Femur (tissue), 1 donor: ENCODE measurements around the gene SPOCK1.
"Not testable (repeated sequence)": the region's sequence is repeated elsewhere in the genome, so short reads cannot be mapped to it uniquely, and the experiment has no call there.

Source experiments
- DNase-seq: peaks from one replicate; pipeline ENCODE4 v3.0.0-alpha.2; 2017

Gene SPOCK1

DNA sequence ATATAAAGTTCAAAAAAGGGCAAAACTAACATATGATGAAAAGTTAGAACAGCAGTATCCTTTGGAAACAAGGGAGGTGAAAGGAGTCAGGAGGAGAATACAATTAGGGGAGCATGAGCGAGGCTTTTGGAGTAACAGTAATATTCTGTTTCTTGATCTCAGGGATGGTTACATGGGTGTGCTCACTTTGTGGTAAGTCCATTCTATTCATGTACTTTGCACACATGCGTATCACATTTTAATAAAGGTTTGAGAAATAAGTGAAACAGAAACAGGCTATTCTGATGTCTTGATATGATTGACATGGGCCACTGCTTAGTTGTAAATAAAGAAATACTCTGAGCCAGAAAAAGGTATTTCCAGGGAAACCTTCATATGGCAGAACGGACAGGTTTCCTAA lies 208.8 kb downstream of the SPOCK1 start:
- no peak for DNase-seq

DNA sequence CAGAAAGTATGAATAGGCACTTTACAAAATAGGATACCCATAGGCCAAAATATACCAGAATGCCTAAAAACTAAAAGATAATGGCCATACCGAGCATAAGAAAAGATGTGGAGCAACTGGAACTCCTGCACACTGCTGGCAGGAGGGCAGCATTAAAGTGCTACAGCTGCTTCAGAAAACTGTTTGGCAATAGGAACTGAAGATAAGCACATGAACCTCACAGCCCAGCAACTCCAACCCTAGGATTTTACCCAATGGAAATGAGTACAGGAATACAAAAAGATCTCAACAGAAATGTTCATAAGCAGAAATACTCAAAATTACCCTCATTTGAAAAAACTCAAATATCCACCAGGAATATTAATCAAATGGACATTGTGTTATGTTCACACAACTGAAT lies 209.3 kb downstream of the SPOCK1 start:
- no peak for DNase-seq

DNA sequence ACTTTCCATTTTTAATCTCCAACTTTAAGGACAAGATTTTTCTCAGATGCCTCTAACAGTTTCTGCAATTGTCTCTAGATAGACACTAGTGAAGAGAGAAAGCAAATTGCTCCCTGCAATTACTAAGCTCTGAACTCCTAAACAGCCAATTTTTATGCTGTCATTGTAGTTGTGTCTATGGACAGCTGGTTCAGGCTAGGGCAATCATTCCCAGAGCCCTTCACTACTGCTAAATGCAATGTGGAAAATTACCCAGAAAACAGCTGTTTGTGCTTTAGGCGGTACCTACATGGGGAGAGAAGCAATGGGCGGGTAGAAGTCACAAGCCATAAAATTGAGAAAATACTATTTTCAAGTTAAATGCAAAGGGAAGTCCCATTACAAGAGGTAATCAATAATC lies 211.6 kb downstream of the SPOCK1 start:
- DNase-seq: no peak

DNA sequence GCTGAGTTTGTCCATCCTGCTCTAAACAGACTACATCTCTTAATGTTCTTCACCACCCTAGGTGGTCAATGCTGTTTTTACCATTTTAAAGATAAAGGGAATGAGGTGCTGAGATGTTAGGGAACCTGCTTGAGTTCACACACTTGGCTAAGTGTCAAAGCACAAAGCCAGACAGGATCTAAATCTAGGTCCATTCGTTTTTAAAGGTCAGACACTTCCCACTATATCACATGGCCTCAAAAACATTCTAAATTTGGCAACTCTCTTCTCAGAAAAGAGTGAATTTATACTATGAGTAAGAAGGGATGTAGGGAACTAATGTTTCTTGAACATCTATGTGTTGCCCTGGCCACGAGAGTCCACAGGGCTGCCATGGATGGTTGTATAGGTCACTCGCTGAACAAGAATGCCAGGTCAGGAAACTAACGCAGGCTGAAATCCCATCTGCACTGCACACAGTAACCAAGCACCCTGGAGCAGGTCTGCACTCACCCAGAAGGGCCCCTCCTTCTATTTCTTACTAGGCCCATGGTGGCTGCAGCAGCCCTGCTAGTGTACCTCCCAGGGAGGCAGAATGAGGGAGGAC lies 213.0 kb downstream of the SPOCK1 start:
- no peak for DNase-seq

DNA sequence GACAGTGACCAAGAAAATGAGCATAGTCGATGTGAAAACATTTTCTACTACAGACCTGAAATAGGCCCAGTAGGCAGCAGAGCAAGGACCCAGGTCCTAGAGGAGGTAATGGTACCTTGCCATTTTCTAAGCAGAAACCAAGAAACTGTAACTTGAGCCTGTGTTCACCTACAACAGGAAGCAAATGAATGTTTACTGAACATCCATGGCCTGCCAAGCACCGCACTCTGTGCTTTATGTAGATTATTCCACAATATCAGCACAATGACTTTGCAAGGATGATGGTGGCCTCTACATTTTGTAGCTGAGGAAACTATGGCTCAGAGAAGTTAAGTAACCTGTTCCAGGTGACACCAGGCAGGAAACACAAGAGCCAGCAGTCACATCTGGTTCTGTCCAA lies 215.3 kb downstream of the SPOCK1 start:
- no peak for DNase-seq

DNA sequence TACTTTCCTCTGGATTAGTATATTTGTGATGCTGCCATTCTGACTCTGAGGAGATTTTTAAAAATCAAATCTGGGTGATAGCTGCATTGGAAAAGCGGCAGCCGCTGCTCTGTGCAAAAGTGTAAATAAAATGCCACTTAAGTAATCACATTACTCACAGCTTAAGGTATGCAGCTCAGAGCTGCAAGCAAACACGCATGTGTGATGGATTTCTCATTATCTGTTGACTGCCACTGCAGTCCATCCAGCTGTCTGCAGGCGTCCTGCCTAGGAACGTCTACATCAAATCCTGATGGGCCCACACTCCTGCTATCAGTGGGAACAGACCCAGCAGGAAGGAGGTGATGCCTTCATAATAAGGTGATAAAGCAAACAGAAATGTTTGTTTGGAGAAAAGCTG lies 216.9 kb downstream of the SPOCK1 start:
- no peak for DNase-seq

DNA sequence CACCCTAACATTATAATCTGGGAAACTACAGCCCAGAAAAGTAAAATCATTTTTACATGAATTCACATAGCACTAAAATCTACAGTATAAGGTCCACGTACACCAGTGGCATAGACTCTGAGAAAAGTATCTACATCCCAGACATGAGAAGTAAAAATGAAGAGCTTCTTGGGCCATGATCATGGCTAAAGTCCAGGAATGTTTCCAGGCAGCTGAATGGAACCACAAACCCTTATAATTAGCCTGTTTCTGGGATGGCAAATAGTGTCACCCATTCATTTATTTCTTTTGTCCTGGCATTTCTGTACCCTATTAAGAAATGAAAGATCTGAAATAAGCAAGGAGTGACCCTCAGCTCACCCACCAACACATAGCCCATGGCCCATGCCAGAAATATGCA lies 217.9 kb downstream of the SPOCK1 start:
- no peak for DNase-seq

DNA sequence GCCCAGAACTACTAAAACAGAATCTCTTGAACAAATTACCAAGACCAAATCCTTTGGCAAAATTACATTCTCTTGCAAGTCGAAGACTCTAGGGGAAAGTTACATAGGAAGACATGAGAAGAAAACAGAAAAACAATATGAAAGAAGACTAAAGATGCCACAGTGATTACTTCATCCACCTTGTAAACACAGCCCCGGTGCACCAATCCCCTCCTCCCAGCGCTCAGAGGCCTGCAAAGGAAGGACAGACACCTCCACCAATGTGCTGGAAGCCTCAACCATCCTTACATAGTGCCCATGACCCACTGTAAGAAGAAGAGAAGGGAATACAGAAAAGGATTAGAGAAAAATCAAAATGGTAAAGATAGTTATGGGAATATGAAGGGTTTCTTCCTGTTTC lies 218.5 kb downstream of the SPOCK1 start:
- DNase-seq: no peak

DNA sequence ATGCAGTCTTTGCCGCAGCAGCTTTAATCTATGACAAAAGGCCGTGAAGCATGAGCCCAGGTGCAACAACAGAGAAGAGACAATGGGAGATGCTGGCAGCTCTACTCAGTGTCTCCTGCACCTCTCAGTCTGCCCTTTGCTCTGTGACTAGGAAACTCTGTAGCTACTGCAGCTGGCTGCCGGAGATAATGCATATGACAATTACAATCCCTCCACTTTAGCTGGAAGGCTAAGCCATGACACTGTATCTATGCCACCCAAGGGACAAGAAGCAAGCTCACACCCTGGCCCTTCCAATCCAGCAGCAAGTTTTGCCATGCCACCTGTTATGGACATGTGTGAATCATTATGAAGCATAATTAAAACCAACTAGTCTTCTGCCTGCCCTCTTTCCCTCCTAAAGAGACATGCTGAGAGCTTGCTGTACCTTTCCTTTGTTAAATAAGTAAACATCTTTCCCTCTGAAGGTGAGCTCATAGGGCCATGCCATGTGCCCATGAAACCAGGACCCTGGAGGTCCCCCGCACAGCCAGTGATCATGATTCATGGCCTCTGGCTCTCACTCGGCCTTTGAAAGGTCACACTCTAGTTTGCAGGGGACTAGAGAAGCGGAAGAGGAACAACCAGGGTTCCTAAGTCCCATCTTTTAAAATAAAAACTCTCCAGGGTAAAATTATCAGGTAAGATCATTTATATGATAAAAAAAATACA lies 219.4 kb downstream of the SPOCK1 start:
- DNase-seq: no peak

DNA sequence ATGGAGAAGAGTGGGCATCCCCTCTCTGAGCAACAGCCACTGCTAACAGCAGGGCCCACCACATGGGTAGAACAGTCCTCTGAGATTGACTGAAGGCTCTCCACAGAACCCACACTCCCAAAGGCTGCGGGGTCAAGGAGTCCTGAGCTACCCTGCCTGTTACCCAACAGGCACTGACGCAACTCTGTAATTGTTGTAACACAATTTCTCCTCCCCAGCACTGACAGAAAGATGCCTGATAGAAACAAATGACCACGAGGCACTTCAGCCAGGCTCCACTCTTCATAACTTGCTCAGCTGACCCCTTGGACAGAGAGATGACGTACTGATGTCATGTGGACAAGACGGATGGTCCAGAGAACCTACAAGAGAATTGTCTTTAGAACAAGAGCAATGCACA lies 220.7 kb downstream of the SPOCK1 start:
- no peak for DNase-seq

DNA sequence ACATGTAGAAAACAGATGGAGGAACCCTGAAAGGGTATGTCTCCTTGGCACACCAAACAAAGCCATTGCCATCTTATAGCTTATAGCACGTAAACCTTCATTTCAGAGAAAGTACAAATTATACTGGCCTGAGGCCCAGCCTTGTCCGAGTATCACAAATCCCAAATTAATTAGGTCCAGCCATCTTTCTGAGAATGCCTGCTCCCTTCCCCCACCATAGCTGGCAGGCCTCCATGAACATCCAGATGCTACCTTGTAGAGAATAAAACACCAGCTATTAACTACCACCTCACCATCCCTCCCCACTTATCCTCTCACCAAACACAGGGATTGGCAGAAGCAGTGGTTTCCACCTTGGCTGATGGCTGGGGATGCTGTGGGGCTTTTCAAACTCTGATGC lies 224.0 kb downstream of the SPOCK1 start:
- DNase-seq: no peak

DNA sequence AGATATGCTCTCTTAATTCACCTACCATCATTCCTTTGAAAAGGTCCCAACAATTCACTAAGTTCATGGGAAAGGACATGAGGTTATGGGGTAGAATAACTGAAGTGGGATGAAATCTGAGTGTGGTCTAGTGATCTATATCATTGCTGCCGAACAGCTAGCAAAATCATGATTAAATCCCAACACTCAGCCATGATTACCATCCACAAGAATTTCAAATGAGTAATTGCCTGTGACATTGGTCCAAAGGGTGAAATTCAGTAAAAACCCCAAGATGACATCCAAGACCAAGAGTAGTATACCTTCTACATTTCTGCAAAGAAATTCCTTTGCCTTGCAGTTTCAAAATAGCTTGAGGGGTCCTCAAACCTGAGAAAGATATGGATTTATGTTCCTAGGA lies 225.6 kb downstream of the SPOCK1 start:
- DNase-seq: no peak

DNA sequence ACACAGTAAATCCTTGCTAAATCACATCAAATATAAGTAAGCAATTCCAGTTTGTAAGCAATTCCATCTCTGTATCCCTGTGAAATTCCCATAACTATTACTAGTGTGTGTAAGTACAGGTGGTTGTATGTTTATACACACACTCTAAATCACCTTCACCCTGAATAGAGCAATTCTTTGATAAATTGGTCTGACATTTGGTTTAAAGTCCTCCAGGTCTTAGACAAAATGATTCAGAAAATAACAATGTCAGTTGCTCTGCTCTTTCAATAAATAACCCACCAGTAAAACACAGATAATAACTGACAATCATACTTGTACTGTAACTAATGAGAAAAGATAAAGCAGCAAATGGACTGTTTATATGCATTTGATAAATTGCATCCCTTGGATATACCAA lies 226.3 kb downstream of the SPOCK1 start:
- DNase-seq: no peak

DNA sequence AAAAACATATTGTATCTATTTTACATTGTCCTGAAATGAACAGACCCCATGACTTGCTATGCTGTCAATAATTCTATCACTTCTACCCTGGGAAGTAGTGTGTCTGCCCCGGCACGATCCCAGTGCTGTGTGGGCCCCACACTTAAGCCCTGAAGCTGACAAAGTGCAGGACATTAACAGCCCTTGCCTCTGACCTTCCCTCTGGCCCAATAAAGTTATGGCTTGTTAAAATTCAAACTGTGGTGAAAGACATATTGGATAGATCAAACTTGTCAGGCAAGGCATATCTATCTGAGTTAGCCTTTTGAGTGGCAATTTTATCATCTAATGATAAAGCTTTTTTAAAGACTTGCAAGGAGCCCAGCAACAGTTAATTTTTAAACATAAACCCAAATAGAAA lies 229.2 kb downstream of the SPOCK1 start:
- DNase-seq: no peak

DNA sequence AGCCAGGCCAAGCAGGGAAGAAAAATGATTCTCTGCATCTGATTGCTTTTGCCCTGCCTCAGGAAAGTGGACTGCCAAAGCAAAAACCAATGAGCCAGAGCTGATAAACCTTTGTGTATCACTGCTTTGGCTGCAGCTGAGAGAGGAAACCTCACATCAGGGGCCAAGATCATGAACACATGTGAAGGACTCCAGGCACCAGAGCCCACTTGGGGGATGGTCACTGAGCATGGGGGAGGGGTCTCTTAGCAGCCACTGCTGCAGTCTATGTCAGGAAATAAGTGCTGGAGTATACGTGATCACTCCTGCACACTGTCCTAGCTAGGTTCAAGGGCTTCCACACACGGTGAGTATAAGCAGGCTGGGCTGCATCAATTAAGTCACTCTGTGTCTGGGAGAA lies 229.9 kb downstream of the SPOCK1 start:
- no peak for DNase-seq

DNA sequence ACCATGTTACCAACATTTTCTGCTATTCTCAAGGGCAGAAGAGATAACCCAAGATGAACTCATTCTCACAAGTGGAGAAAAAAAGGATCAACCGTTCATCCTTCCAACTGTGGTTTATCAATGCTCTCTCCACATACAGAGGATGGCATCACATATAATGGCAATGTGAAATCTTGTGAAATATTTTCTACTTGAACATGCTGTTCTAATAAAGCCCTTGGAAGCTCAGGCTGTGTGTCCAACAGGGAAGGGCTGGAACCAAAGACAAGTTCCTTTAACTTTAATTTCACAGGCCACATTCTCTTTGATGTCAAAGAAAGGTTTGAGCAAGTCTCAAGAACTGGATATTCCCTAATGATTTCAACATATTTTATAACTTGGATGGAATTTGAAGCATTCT lies 230.5 kb downstream of the SPOCK1 start:
- no peak for DNase-seq

DNA sequence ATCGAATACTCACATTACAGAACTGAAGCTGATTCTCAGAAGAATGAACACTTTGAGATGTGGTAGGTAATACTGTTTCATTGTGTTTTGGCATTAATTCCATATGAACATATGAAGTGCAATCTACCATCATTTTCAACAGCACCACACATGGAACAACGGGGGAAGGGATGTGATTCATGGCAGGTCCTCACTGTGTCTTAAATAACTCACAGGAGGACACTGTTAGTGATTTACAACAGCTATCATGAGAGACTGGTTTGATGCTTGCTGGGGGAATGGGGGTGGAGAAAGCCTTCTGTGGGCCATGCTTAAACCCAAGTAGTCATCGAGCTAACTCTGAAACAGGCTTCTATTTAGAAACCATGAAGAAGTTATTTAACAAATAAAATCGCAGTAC lies 232.9 kb downstream of the SPOCK1 start:
- no peak for DNase-seq

DNA sequence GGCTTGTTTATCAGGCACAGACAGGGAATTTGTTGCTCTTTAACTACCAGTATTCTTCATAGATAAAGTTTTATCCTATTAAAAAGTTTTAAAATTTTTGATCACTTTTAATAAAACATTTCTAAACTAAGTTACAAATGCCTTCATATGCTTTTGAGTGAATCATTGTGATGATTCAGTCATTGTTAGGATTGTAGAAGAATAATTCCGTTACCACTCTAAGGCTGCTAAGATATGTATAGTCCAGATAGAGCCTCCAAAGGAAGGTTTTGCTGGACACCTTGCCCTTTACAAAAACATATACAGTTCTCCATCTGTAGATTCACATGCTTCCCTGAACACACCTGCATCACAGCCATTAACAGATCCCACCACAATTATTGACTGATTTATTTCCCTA lies 233.7 kb downstream of the SPOCK1 start:
- no peak for DNase-seq

DNA sequence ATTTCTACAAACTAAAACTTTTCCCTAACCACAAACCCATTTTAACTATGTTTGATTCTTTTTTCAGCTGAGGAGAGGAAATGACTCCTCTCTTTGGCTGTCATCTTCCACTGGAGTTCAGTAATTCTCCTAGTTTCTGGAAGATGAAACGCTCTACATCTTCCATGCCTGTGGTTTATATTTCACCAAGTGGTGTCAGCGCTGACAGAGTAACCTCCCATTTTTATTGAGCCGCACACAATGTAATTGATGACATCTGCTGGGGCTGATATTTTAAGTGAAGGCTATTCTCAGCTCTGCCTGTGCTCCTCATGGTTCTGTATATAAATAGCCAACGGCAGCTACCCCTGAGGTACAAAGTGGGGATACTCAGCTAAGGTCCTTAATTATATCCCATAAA lies 234.6 kb downstream of the SPOCK1 start:
- no peak for DNase-seq

DNA sequence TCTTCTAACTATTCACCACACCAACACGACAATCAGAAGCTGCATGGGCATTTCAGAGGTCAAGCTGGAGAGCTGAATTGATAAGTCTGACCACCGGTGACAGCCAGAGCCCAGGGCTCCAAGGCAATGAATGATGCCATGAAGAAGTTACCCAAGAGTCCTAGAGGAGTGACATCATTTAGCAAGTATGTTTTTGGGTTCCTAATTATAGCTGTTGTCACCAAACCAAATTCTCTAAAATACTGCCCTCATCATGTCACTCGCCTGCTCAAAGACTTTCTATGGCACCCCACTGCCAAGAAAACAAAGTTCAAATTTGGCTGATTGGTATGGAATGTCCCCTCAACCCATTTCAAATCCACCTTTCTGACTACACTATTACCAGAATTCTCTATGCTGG lies 235.1 kb downstream of the SPOCK1 start:
- no peak for DNase-seq

DNA sequence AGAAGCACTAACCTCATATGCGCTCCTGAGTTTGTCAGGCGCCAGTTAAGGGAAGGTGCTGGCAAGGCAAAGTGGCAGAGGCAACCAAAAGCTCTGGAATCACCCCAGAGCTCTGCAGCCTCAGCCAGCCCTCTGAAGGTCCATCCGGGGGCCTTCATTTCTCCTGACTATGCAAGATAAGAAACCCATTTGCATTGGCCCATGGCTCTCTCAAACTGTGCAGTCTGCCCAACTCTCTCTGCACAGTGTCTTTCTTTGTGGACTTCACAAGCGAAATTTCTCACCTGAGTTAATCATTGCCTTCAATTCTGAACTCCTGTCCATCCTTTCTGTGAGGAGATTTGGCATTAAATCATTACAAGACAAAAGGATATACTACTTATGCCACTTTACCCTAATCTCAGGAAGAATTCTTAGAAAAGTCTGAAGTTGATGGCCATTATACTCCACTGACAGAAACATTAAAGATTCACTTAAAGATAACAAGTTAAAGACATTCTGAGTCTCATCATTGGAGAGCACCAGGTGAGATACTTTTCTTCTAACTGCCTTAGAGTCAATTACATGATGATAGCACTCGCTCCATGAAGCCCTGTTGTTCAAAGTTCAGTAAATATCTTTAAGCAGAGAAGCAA lies 235.6 kb downstream of the SPOCK1 start:
- no peak for DNase-seq

DNA sequence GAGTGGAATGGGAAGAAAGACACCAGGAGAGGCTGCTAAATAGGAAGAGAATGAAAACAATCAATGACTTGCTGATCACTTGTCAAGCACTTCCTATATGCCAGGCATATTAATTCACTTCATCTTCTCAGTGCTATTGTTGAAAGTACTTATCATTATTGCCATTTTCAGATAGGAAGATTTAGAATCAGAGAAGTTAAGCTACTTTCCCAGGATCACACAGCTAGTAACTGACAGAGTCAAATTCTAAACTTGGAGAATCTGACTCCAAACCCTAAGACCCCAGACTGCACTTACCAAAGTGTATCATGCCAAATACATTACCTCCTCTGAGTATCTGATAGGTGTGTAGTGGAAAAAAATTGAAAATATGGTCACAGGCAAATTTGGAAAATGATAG lies 236.3 kb downstream of the SPOCK1 start:
- no peak for DNase-seq

DNA sequence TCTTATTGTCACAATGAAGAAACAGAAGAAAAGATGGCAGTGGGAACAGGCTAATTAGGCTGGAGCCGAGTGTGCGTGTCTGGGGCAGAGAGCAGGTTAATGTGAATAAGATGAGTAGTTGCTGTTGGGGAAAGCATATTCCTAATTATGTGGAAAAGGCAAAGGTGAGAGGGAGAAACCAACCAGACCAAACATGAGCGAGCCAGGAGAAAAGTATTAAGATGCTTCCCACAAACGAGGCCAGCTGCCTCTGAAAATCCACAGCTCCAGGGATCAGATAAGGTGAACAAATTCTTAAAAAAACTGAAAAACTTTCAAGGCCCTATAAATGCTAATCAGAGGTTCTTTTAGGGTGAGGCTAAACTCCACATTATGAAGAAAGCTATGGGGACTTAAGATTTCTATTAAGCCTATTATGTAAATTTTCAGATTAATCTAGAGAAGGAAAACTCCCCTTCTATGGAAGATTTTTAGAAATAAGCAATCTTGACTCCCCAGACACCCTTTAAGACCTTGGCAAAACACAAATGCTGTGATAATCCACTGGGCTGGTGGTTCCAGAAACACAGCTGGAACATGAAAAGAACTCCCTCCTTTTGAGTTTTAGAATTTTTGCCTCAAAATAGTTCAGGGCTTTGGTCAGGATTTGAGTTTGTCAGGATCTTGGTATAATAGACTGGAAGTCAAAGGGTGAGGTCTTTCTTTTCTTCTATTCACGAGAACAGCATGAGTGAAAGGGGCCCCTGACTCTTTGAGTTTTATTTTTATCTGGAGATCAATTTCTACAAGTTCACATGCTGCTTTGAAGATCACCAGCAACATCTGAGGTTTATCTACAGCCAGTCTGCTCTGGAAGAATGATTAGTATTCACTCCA lies 238.1 kb downstream of the SPOCK1 start:
- DNase-seq: no peak

DNA sequence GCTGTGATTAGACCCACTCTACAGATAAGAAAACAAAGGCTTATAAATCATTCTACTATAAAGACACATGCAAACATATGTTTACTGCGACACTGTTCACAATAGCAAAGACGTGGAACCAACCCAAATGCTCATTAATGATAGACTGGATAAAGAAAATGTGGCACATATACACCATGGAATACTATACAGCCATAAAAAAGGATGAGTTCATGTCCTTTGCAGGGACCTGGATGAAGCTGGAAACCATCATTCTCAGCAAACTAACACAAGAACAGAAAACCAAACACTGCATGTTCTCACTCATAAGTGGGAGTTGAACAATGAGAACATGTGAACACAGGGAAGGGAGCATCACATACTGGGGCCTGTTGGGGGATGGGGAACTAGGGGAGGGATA lies 240.0 kb downstream of the SPOCK1 start:
- DNase-seq: not testable (repeated sequence)
